Measurements from ENCODE around the gene LYST.

Gene LYST

DNA sequence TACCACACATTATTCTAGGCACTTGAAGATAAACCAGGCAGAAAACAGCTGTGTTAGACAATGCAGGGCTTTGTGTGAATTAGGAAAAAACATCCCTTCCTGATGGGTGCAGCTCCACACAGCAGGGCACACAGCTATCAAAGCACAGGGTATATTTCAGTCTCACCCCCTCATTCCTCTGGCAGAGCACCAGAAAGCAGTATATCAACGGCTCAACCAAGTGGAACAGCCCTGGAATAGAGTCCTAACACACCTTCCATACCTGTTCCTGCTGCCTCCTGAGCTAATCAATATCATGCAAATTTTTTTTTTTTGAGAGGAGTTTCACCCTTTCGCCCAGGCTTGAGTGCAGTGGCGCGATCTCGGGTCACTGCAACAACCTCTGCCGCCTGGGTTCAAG is 32.1 kb downstream of the LYST start:
- TF ChIP-seq POLR2AphosphoS5 (IDR thresholded peaks at IDR 0.05; ENCODE audit: low read depth, low read length), result no peak
- TF ChIP-seq FOXP2 (optimal IDR thresholded peaks at IDR 0.05; ENCODE audit: borderline replicate concordance, extremely low read depth, extremely low read length, insufficient read depth), result no peak
- no peak for TF ChIP-seq TAF1 (IDR thresholded peaks at IDR 0.05; ENCODE audit: borderline replicate concordance, insufficient read depth, low read length)
- TF ChIP-seq, protein P1, sequence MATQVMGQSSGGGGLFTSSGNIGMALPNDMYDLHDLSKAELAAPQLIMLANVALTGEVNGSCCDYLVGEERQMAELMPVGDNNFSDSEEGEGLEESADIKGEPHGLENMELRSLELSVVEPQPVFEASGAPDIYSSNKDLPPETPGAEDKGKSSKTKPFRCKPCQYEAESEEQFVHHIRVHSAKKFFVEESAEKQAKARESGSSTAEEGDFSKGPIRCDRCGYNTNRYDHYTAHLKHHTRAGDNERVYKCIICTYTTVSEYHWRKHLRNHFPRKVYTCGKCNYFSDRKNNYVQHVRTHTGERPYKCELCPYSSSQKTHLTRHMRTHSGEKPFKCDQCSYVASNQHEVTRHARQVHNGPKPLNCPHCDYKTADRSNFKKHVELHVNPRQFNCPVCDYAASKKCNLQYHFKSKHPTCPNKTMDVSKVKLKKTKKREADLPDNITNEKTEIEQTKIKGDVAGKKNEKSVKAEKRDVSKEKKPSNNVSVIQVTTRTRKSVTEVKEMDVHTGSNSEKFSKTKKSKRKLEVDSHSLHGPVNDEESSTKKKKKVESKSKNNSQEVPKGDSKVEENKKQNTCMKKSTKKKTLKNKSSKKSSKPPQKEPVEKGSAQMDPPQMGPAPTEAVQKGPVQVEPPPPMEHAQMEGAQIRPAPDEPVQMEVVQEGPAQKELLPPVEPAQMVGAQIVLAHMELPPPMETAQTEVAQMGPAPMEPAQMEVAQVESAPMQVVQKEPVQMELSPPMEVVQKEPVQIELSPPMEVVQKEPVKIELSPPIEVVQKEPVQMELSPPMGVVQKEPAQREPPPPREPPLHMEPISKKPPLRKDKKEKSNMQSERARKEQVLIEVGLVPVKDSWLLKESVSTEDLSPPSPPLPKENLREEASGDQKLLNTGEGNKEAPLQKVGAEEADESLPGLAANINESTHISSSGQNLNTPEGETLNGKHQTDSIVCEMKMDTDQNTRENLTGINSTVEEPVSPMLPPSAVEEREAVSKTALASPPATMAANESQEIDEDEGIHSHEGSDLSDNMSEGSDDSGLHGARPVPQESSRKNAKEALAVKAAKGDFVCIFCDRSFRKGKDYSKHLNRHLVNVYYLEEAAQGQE (IDR thresholded peaks at IDR 0.05; ENCODE audit: insufficient read depth in 1 of 2, low read depth in 2 of 2, low read length in 2 of 2), result no peak
- no peak for TF ChIP-seq SIN3A (IDR thresholded peaks at IDR 0.05; ENCODE audit: borderline replicate concordance, insufficient read depth, low read length)

DNA sequence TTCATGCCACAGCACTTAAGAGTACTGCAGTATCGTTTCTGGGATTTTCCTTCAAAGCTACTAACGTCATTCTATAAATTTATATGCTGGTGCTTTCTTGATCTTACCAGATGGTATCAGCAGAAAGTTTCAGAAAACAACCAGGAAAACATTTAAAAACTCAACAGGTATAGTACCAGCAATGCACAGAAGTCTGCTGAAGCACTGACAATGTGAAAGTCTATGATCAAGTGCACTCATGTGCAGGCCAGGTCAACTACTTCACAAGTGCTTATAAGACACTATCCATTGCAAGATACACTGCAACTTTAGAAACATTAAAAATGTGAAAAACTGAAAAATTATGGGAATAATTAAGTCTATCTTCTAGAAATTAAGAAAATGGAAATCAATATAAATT is 34.7 kb downstream of the LYST start:
- TF ChIP-seq FOXP2 (optimal IDR thresholded peaks at IDR 0.05; ENCODE audit: borderline replicate concordance, extremely low read depth, extremely low read length, insufficient read depth) (no peak), SIN3A (IDR thresholded peaks at IDR 0.05; ENCODE audit: borderline replicate concordance, insufficient read depth, low read length) (no peak)
- TF ChIP-seq, protein P1 (IDR thresholded peaks at IDR 0.05; ENCODE audit: insufficient read depth in 1 of 2, low read depth in 2 of 2, low read length in 2 of 2), result no peak

DNA sequence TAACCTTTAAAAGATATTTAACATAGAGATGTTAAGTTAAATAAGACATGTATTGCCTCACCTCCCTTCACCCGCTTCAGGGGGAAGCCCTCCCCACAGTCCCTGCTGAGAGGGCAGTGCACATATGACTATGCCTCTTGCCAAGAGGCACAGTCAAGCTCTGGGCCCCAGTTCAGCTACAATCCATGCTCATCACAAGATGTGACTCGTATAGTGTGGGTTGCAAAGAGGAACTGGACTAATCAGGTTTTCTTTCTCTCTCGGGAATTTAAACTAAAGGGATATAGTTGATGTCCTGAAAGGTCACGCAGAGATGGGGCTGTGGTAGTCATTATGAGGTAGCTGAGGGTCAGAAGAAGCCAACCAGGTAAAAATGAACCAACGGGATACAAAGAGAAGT is 35.6 kb downstream of the LYST start:
- TF ChIP-seq, protein P1 (IDR thresholded peaks at IDR 0.05; ENCODE audit: insufficient read depth in 1 of 2, low read depth in 2 of 2, low read length in 2 of 2), result no peak
- no peak for TF ChIP-seq SIN3A (IDR thresholded peaks at IDR 0.05; ENCODE audit: borderline replicate concordance, insufficient read depth, low read length)
- TF ChIP-seq TAF1 (IDR thresholded peaks at IDR 0.05; ENCODE audit: borderline replicate concordance, insufficient read depth, low read length), result no peak
- TF ChIP-seq POLR2AphosphoS5 (IDR thresholded peaks at IDR 0.05; ENCODE audit: low read depth, low read length), result no peak
- TF ChIP-seq FOXP2 (optimal IDR thresholded peaks at IDR 0.05; ENCODE audit: borderline replicate concordance, extremely low read depth, extremely low read length, insufficient read depth), result no peak

DNA sequence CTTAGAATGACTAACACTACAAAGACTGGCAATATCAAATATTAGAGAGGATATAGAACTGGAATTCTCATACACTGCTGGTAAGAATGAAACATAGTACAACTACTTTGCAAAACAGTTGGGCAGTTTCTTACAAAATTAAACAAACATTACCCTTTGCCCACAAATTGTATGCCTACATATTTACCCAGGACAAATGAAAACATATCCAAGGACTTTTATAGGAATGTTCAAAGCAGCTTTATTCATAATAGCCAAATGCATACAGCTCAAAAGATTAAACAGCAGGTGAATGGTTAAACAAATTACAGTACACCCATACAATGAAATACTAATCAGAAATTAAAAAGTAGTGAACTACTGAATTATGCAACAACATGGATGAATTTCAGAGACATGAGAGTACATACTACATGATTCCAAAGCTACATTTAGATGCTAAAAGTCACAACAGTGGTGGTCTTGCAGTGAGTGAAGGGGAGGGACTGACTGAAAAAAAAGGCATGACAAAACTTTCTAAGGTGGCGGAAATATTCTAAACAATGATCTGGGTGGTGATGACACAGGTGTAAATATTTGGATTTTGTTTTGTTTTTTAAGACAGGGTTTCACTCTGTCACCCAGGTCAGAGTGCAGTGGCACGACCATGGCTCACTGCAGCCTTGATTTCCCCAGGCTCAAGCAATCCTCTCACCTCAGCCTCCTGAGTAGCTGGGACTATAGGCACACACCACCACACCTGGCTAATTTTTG is 40.4 kb downstream of the LYST start:
- TF ChIP-seq FOXP2 (optimal IDR thresholded peaks at IDR 0.05; ENCODE audit: borderline replicate concordance, extremely low read depth, extremely low read length, insufficient read depth) (no peak), TAF1 (IDR thresholded peaks at IDR 0.05; ENCODE audit: borderline replicate concordance, insufficient read depth, low read length) (no peak), SIN3A (IDR thresholded peaks at IDR 0.05; ENCODE audit: borderline replicate concordance, insufficient read depth, low read length) (no peak), POLR2AphosphoS5 (IDR thresholded peaks at IDR 0.05; ENCODE audit: low read depth, low read length) (no peak)
- TF ChIP-seq, protein P1 (IDR thresholded peaks at IDR 0.05; ENCODE audit: insufficient read depth in 1 of 2, low read depth in 2 of 2, low read length in 2 of 2), result no peak

All from PFSK-1 (cell line).